Measurements from ENCODE around the gene USP6NL.
A peak's percentile ranks its signal among the peaks of the same experiment; 100 is the strongest.

USP6NL gene

DNA sequence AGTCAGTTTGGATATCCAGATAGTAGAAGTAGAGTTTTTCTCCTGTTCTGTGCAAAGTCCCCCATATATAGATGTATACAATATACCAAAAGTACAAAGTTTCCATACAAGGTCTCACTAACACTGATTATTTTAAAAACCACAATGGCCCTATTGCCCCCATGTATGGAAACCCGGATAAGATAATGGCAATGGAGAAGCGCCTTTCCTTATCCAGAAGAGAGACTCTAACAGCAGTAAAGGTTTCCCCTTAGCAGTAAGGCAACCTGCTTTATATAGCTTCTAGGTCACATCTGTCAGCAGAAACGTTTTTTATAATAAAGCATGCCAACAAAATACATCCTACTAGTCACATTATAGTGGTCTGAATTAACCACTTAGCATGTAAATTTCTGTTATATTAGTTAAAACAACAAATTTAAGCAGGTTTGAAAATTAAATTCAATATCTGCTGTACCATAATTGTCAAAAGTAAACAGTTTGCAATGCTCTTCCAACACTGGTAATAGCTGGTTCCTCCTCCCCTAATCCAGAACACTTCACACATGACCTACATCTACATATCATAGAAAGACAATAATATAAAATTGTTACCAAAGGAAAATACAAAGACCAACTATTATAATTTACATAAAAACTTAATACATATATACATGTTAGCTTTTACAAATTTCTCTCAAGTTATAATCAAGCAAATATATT, 22.4 kb downstream of the USP6NL start:
- no peak for DNase-seq

DNA sequence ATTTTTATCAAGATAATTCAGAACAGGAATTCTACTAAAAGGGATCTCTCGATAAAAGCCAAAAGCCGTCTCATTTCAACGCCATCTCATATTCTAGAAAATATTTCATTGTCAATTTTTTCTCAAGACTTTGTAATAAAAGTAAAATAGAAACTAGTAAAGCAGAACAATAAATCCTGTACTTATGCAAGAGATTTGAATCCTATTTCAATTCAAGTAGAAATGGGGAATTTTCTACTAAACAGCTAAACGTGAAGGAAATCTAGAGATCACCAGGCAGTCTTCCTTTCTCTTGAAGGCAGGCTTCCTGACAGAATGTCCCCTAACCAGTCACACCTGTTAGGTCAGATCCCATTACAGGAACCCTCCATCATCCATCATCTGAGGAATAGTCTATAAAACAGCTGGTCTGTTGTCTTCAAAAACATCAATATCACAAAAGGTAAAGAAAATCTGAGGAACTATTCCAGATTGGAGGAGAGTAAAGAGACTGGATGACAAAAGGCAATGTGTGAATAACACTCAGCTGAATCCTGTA, 23.7 kb downstream of the USP6NL start:
- DNase-seq, result peak in 1 of 2 experiments; percentile 13

DNA sequence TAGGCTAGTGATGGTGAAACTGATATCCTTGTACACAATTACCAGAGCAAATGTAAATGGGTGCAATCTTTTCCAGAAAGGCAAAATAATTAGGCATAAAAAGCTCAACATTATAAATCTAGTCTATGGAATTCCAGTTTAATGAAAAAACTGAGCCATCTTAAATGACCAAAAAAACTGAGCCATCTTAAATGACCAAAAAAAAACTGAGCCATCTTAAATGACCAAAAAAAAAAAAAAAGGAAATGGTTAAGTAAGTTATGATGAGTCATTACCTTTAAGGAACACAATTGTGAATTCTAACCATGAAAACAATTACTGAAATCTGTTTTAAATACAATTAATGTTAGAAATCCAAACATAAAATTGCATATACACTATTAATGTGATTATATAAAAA, 25.3 kb downstream of the USP6NL start:
- DNase-seq, result no peak

DNA sequence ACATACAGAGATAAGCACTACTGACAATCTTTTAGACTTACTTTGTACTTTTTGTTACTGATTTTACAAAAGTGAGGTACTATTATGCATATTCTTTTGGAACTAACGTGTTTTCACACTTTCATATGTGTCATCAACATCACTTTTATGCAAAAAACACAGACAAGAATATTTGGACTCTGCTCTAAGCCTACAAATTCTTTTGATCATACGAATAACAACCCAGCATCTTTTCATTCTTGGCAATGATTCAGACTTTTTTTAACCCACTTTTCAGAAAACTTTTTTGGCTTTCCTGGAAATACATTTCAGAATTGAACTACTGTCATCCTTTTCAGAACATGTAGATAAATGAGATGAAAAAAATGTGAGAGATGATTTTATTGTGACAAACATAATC, 30.2 kb downstream of the USP6NL start:
- DNase-seq, result no peak

DNA sequence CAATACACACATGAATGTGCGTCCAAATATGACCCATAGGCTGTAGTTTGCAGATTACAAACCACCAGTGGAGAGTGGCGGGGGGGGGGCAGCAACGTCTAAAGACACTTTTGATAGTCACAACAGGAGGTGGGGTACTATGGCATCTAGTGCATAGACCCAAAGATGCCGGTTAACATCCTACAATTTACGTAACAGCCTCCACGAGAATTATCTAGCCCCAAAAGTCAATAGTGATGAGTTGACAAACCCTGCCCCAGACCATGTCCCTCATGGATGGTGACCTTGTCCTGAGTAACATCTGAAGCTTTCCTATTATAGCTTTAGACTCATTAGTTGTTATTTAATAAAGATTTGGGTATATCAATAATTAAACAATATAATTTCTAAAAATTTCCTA, 31.6 kb downstream of the USP6NL start:
- no peak for DNase-seq

DNA sequence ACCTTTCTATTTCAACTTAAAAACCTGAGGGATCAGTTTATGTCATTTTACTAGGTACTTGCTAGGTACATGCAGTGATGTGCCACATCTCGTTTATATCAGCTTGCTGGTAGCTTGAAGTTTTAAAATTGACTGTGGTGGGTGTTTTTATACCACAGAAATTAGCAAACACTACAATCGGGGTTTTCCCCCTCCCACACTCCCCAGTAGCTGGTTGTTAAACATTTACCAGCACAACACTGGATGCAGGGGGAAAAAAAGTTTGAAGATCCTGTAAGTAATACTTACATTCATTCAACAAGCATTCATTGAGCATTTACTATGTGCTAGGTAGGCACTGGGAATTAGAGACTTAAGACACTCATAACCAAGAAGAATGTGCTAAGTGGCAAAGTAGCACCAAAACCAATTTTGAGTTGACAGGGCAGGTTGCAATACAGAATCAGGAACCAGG, 32.6 kb downstream of the USP6NL start:
- DNase-seq, result no peak

DNA sequence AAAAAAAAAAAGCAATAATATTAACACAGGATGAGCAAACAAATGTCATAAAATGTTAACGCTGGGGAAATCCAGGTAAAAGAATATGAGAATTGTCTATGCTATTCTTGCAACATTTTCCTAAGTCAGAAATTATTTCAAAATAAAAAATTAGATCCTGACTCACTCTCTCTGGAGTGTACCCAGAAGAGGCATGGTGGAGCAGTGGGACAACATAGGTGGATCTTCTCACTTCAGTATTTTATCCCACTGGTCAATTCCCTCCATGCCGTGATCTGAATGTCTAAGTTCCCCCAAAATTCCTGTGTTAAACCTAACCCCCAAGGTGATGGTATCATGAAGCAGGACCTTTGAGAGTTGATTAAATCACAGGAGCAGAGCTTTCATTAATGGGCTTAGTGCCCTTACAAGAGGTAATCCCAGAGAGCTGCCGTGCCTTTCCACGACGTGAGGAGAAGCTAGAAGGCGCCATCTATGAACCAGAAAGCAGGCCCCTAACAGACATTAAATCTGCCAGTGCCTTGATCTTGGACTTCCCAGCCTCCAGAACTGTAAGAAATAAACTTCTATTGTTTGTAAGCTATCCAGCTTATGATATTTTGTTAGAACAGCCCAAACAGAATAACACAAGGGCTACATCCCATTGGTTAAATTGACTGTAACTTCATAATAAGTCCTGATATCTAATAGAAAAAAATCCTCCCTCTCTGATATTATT, 35.2 kb downstream of the USP6NL start:
- no peak for DNase-seq

DNA sequence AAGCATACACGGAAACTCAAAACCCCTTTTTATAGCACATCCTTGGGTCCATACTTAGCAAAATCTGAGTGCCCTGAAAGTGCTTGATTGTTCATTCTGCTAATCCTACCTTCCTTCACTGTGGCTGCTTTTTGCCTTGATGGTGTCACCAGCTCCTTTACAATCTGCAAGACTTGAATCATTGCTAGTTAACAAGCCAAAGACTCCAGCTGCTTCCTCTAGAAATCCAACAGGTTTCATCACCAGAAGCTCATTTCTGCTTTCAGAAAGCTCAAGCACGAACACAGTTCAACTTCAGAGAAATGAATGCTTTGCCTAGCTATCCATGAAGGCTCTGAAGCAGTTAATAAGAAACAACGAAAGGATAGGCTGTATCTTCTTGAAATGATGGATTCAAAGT, 38.0 kb downstream of the USP6NL start:
- peak in 1 of 2 experiments; percentile 2 for DNase-seq

DNA sequence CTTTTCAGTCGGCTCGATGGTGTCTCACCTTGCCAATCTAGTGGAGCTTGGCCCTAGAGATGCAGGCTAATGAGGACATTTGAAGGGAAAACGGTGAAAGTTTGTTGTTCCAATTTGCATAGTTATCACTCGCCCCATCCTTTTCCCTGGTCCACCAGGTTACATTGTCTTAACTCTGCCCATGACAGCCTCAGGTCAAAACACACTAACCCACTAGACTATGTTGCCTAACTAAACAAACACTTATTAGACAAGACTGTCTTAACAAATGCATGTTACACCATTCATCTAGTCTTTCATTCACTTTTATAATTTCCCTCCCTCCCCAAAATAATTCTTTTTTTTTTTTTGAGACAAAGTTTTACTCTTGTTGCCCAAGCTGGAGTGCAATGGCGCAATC, 40.7 kb downstream of the USP6NL start:
- DNase-seq, result no peak

DNA sequence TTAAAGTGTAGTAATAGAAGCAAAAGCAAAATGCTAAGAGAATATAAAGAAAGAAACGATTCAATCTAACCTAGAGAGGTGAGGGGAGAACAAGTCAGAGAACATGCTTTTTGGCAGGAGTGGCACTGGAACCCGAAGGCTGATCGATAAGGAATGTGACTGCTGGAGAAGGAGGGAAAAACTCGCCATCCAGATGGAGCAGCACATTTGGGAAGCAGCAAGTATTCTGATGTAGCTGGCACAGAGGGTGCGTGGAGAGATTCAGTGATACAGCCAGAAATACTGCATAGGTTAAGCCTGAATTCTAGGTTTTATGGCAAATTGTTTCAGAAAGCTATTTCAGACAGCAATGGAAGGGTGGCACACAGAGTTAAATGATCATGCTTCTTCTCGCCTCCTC, 42.0 kb downstream of the USP6NL start:
- DNase-seq, result no peak

DNA sequence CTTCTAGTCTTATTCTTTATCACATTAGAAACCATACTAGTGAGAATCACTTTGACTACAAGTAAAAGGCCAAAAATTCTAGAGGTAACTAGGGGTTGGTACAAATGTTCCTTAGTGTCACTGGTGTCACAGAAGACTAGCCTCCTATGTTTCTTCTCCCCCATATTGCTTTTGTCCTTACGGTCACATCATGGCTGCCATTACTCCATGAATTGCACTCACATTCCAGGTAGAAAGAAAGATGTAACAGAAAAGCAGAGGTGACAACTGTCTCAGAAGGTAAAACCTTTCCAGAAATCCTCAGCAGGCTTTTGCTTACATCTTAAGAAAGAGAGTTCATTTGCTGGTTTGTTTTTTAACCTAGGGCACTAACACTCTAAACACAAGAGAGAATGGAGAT, 42.9 kb downstream of the USP6NL start:
- no peak for DNase-seq

DNA sequence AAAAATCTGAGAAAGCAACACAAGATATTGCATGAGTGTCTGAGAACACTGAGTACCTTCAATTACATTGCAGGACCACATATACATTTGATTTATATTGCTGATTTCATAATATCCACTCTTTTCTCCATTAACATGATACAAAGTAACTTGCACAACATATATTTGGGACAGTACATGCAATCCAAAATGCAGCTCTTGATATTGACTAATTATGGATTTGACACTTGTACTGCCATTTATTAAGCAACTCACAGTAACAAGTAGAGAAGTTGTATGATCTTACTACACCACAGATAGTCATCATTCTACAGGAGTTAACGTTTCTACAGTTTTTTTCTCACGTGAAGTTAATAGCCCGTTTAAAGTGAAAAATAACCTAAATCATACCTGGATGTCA, 46.7 kb downstream of the USP6NL start:
- no peak for DNase-seq

DNA sequence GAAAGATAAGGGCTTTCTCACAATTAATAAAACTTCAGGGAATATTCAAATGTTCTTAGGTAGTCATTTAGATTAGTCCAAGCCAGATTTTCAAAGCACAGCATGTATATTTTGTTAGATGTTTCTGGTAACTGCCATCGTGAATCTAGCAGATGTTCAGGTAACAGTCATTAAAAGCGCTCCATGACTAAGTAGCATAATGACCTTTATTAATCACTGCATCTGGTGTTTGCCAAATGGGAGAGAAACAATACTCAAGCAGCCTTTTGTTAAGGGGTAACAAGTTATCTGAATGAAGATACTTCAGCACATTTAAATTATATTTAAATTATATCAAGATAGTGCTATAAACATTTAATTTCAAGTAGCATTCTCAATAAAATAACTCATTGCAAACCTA, 47.5 kb downstream of the USP6NL start:
- peak; percentile 21 to 64 for DNase-seq

DNA sequence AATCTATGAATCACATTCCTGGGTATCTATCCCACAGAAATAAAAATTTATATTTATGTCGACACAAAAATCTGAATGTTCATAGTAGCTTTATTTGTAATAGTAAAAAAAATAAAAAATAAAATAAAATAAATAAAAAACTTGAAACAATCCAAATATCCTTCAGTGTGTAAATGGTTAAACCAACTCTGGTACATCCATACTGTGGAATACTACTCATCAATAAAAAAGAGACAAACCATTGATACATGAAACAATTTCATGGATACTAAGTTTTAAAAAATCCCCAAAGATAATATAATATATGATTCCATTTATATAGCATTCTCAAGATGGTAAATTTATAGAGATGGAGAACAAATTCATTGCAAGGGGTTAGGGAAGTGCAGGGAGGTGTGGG, 48.6 kb downstream of the USP6NL start:
- no peak for DNase-seq

DNA sequence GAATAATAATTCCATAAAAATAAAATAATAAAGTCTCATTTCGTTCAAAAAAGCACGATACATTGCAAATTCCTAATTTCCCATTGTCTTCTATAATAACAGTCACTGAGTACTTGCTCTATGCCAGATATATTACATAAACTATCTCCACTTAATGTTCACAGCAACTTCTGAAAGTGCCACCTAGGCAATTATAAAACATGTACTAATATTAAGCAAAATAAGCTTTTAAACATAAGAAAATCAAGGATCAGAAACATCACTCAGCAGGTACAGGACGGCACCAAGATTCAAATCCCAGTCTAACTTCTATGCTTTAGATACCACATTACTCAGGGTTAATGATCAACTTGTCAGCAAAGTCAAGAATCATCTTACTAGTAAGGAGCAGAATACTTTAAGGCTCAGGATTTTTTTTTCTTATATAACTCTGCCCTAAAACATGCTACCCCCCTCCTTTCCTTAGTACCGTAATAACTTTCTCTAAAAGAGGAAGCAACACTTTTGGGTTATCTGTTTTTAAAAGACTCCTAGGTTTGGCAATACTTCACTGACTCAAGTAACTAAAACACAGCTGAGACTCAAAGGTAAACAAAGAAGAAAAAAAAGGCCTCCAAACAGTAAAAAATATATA, 51.3 kb downstream of the USP6NL start:
- no peak for DNase-seq

DNA sequence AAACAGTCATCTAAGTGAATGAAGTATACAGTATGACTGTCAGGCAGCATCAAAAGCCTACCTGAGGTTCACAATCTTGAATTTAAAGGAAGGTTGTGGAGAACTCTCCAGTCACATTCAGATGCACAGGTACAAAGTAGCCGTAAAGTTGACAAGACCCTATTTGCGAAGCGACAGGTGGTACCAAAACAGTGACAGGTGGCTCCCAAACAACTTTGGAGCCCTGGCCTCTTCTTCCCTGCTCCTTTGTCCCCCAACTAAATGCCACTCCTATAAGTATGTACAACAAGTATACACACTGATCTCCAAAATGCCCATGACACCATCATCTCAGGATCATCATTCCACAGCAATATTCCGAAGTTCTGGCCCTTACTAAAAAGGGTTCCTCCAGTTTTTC, 53.5 kb downstream of the USP6NL start:
- no peak for DNase-seq

DNA sequence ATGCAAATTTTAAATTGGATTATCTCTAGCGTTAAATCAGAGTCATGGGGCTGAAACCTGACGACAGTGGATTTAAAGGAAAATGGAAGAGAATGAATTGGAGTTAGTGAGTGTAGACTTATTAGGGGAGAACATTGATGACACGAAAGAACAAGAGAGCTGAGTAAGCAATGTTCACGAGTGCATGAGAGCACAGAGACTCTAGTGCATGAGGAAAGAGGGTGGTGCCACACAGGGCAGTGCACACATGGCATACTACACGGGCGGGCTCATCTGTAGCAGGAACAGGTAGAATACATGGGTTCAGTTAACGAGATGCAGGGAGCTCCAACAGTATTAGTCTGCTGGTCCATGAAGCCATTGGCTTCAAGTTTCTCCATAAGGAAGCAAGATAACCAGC, 53.9 kb downstream of the USP6NL start:
- no peak for DNase-seq

DNA sequence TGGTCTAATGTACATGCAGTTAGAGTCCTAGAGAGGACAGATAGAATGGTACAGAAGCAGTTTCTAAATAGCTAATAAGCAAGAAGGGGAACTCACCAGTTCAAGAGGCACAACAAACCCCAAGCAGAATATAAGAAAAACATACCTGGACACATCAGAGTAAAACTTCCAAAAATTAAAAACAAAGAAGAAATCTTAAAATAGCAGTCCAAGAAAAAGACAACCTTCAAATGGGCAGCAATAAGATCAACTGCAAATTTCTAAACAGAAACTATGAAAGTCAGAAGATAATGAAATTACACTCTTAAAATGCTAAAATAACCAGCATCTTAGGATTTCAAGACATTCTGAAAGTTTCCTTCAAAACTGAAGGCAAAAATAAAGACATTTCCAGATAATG, 55.9 kb downstream of the USP6NL start:
- DNase-seq, result no peak

DNA sequence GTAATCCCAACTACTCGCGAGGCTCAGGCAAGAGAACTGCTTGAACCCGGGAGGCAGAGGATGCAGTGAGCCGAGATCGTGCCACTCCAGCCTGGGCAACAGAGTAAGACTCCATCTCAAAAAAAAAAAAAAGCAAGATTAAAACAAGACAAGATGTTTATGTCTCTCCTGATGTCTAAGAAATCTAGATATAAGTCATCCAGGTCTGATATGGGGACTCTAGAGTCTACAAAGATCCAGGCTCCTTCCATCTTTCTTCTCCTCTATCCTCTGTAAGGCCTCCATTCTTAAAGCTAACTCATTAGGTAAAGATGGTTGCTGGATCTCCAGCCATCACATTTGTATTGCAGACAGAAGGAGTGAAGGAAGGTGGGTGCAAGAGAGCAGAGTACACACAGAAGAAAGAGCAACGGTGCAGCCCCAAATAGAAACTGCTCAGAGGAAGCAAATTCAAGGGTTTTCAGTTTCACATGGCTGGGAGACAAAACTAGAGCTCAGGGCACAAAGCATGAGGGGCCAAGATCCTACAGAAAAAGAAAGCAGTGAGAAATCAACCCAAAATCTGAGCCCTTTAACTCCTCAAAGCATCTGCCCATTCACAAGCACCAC, 57.6 kb downstream of the USP6NL start:
- DNase-seq, result no peak

DNA sequence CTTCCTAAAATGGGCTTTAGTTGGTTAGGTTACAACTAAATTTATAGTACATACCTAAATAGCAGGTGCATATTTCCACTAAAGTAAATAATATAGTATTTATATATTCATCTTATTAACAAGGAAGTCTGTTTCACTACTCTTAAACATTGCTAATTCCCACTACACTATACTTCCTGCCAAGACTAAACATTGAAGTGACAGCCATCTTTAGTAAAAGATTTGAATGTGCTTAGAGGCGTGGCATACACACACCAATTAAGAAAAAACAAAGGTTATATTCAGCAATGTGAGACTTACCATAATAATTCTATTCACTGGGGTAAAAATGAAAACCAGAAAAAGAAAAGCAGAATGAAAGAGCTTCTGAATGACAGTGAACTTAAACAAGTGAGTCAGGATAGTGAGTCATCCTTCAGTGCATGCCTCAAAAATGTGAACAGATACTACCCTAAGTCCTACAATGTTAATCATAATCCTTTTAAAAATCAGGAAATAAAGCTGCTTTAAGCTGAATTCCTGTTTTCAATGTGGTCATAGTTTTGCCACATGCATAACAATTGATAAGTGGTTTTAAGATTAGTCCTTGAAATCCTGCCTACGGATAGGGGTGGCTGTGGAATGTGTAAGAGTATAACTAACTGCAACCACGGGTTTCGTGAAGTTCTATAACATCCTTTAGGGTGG, 59.4 kb downstream of the USP6NL start:
- no peak for DNase-seq

DNA sequence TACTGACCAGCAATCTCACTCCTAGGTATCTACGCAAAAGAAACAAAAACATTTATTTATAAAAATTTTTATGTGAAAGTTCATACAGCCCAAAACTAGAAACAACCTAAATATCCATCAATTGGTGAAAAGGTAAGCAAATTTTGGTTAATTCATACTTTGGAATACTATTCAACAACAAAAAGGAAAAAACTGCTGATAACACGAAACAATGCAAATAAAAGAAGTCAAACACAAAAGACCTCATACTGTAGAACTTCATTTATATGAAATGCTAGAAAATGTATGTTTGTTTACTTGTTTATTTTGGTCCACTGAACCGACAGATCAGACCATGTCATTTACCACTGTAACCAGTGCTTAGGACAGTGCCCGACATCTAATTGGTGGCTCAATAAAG, 60.3 kb downstream of the USP6NL start:
- no peak for DNase-seq

DNA sequence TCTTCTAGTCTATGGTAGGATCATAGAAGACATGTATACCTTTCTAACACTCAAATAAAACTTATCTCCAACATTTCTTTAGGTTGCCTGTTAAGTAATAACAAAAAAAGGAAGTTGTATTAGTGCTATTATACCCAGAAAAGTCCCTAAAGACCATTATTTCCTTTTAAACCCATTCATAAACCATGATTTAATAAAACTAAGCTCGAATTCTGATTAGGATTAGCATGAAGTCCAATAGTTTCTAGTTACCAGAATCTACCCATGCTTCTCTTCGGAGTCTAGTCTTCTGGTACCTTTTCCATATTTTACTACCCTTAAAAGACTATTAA, 62.7 kb downstream of the USP6NL start:
- DNase-seq, result no peak

Measured in NCI-H524 (cell line).